GM12891 (cell line): ENCODE results near the gene MAP2K1.
A peak's percentile ranks its signal among the peaks of the same experiment; 100 is the strongest.

ENCODE experiments used
- DNase-seq: peaks from one replicate; pipeline ENCODE4 v3.0.0; 2011; ENCODE audit warnings: low spot score; ENCODE audit not compliant: insufficient read length
- FAIRE-seq: peaks from 2 replicates; lab custom pipeline; 2011; peaks lifted over from hg19 to GRCh38; lab: Jason Lieb, UNC
- PAX5 ChIP-seq: IDR thresholded peaks from 2 replicates; pipeline ENCODE4 v1.6.1; 2011; ENCODE audit warnings: low read length, moderate library complexity, mild to moderate bottlenecking; ENCODE audit not compliant: insufficient read depth, severe bottlenecking
- POLR2A ChIP-seq: IDR thresholded peaks from 2 replicates; pipeline ENCODE4 v1.6.1; 2011; ENCODE audit warnings: low read depth, low read length, control low read depth
- POLR2AphosphoS5 ChIP-seq: IDR thresholded peaks from 2 replicates; pipeline ENCODE4 v1.6.1; 2011; ENCODE audit warnings: low read depth, low read length, control low read depth
- POU2F2 ChIP-seq: IDR thresholded peaks from 2 replicates; pipeline ENCODE4 v1.6.1; 2011; ENCODE audit warnings: low read depth, mild to moderate bottlenecking, control low read depth, low read length, moderate library complexity
- SPI1 ChIP-seq: IDR thresholded peaks from 2 replicates; pipeline ENCODE4 v1.6.1; 2011; ENCODE audit warnings: low read depth, low read length, control low read depth
- TAF1 ChIP-seq: IDR thresholded peaks from 2 replicates; pipeline ENCODE4 v1.6.1; 2011; ENCODE audit warnings: low read depth, low read length, control low read depth

MAP2K1 gene

GRCh38 chr15:66405615-66406014, 18.9 kb downstream of the MAP2K1 start:
- DNase-seq (no peak), FAIRE-seq (no peak)

DNA sequence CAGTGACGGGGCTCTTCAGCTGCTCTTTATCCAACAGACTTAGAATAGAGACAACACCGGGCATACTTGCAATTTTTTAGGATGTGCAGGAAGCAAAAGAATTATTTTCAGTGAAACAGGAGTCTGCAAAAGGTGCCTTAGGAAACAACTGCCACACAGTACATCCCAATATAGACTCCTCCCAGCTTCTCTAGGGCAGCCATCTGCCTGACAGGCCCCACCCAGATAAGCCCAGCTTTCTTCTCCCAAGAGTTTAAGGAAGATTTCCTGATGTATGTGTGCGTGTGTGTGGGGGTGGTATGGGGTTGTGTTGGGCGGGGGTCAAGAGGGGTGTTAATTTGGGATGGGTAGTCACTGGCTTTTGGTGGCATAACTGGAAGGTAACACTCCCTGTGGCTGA, 21.5 kb downstream of the MAP2K1 start:
- no peak for DNase-seq
- no peak for TF ChIP-seq POLR2AphosphoS5
- no peak for TF ChIP-seq POU2F2
- no peak for TF ChIP-seq PAX5
- FAIRE-seq = no peak

More at GRCh38 chr15:66405615-66406014, 18.9 kb downstream of the MAP2K1 start:
- TF ChIP-seq PAX5 (no peak), POLR2AphosphoS5 (no peak), POU2F2 (no peak), TAF1 (no peak)

DNA sequence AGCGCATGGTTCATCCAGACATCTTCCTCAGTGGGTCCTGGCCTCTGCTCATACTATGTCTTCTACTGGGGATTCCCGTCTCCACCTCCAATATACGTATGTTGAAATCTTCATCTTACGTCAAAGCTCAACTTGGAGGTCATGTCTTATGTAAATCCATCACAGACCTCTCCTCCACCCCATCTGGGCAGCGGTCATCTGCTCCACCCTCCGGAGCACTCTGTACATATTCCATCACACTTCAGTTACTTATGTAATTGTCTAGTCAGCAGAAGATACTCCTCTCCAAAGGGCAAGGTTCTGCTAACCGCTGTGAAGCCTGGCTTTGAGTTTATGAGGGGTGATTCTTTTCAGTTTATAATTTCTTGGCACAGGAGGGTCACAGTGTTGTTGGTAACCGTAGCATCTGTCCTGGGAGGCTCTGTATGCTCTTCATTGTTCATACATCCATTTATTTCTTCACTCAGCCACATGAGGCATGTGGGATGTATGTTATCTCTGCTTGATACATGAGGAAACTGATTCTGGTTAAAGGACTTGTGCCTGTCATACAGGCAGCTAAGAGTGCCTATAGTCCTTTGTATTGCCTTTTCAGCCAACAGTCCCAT, 22.1 kb downstream of the MAP2K1 start:
- DNase-seq (no peak), FAIRE-seq (no peak)
- no peak for TF ChIP-seq TAF1
- no peak for TF ChIP-seq POLR2AphosphoS5
- TF ChIP-seq PAX5 = no peak
- no peak for TF ChIP-seq POU2F2
- TF ChIP-seq SPI1 = no peak
- TF ChIP-seq POLR2A = no peak

DNA sequence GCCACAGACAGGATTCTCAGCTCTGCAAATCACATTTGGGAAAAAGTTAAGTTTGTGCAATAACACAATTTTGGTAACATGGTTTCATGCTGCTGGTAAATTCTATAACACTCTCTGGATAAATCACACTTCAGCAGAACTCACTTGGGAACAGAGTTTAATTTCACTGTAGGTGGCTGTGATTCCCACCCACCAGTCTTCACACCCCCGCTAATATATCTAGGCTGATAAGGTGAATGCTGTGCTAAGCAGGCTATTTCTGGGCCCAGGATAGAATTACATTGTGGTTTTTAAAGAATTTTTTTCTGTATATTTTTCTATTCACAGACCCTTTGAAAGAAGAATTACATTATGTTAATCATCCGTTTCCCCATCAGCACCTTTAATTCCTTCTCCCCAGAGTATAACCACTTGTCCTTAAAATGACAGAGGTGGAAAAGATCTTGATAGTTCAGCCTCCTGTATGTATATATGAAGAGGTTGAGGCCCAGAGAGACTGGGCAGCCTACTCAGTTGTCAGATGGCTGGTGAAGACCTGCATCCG, 22.9 kb downstream of the MAP2K1 start:
- no peak for TF ChIP-seq PAX5
- no peak for TF ChIP-seq SPI1
- no peak for TF ChIP-seq POU2F2
- TF ChIP-seq POLR2A = no peak
- no peak for TF ChIP-seq POLR2AphosphoS5
- no peak for TF ChIP-seq TAF1
- DNase-seq (no peak), FAIRE-seq (no peak)

GRCh38 chr15:66411190-66411589, 24.5 kb downstream of the MAP2K1 start:
- DNase-seq (no peak), FAIRE-seq (no peak)
- TF ChIP-seq SPI1 (0 out of 2 replicates have a peak, but pooled peaks have one; percentile 14), POLR2A (no peak), TAF1 (no peak)

- no peak for FAIRE-seq
- no peak for DNase-seq
- TF ChIP-seq POLR2A (no peak), POLR2AphosphoS5 (no peak), TAF1 (no peak), PAX5 (no peak), POU2F2 (no peak), SPI1 (no peak)
Measured at GRCh38 chr15:66412220-66412619, 25.5 kb downstream of the MAP2K1 start.

DNA sequence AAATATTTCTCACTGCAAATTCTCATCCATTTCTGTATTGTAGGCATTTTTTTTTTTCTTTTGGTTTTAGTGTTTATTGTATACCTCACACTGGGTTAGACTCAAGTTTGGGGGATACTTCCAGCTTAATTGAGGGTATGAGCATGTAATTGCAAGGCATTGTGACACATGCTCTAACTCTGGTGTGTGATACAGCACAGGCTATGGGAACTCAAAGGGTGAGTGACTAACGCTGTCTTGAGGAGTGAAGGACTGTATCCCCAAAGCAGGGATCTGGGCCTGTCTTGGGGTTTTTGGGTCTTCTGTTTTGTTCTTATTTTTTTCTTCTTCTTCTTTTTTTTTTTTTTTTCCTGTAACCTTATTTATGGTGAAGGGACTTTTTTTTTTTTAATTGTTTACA, 26.9 kb downstream of the MAP2K1 start:
- DNase-seq (no peak), FAIRE-seq (no peak)

DNA sequence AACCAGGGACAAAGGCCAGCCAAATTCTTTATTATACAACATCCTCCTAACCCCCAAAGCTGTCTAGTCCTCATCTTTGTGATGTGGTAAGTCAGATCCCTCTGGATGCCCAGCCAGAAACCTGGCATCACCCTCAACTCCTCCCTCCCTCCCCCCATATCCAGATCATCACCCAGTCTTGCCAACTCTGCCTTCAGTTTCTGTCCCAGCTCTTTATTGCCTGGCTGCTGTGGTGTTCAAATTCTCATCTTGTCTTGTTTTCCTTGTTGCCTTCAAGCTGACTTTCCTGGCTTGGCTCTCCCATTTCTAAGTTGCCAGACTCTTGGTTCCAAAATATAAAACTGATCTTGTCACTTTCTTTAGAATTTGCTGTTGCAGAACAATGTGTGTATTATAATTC, 28.6 kb downstream of the MAP2K1 start:
- DNase-seq = no peak
- TF ChIP-seq PAX5 (no peak), POU2F2 (no peak), TAF1 (no peak), POLR2AphosphoS5 (no peak), SPI1 (no peak), POLR2A (no peak)
- FAIRE-seq = no peak

More for the DNA sequence above, 26.9 kb downstream of the MAP2K1 start:
- TF ChIP-seq TAF1 = no peak
- TF ChIP-seq POLR2AphosphoS5 = no peak
- no peak for TF ChIP-seq PAX5
- no peak for TF ChIP-seq POLR2A
- TF ChIP-seq SPI1 = no peak
- no peak for TF ChIP-seq POU2F2

GRCh38 chr15:66417736-66418135, 31.0 kb downstream of the MAP2K1 start:
- FAIRE-seq (no peak), DNase-seq (no peak)
- TF ChIP-seq POLR2AphosphoS5 = no peak
- TF ChIP-seq POU2F2 = no peak
- TF ChIP-seq POLR2A = no peak
- TF ChIP-seq TAF1 = no peak
- no peak for TF ChIP-seq PAX5
- no peak for TF ChIP-seq SPI1

- no peak for DNase-seq
- FAIRE-seq = no peak
Measured at GRCh38 chr15:66419471-66419870, 32.8 kb downstream of the MAP2K1 start.

More at GRCh38 chr15:66419471-66419870, 32.8 kb downstream of the MAP2K1 start:
- TF ChIP-seq SPI1 (no peak), POLR2AphosphoS5 (no peak), TAF1 (no peak), POLR2A (no peak), PAX5 (no peak), POU2F2 (no peak)
